ENCODE measurements around the gene DPP10.

The DPP10 gene

GRCh38 chr2:115609978-115610377 is 1167.5 kb downstream of the DPP10 start:
- DNase-seq: no peak

- DNase-seq: no peak
Measured at GRCh38 chr2:115610888-115611287, 1168.4 kb downstream of the DPP10 start.

- no peak for DNase-seq
Measured at GRCh38 chr2:115624332-115624731, 1181.9 kb downstream of the DPP10 start.

GRCh38 chr2:115634578-115634977 is 1192.1 kb downstream of the DPP10 start:
- no peak for DNase-seq

- no peak for DNase-seq
Measured at GRCh38 chr2:115635430-115635829, 1193.0 kb downstream of the DPP10 start.

GRCh38 chr2:115649731-115650130 is 1207.3 kb downstream of the DPP10 start:
- DNase-seq: no peak

- no peak for DNase-seq
Measured at GRCh38 chr2:115650827-115651226, 1208.4 kb downstream of the DPP10 start.

GRCh38 chr2:115652652-115653051 is 1210.2 kb downstream of the DPP10 start:
- no peak for DNase-seq

- no peak for DNase-seq
Measured at GRCh38 chr2:115654362-115654761, 1211.9 kb downstream of the DPP10 start.

GRCh38 chr2:115678129-115678528 is 1235.7 kb downstream of the DPP10 start:
- no peak for DNase-seq

- DNase-seq: no peak
Measured at GRCh38 chr2:115684345-115684744, 1241.9 kb downstream of the DPP10 start.

GRCh38 chr2:115691409-115691808 is 1249.0 kb downstream of the DPP10 start:
- no peak for DNase-seq

- no peak for DNase-seq
Measured at GRCh38 chr2:115694651-115695050, 1252.2 kb downstream of the DPP10 start.

GRCh38 chr2:115733190-115733775 is 1290.8 kb downstream of the DPP10 start:
- DNase-seq: no peak

GRCh38 chr2:115738111-115738510 is 1295.7 kb downstream of the DPP10 start:
- DNase-seq: no peak

- DNase-seq: no peak
Measured at GRCh38 chr2:115739574-115739973, 1297.1 kb downstream of the DPP10 start.

- no peak for DNase-seq
Measured at GRCh38 chr2:115746151-115746550, 1303.7 kb downstream of the DPP10 start.

- no peak for DNase-seq
Measured at GRCh38 chr2:115757286-115757685, 1314.8 kb downstream of the DPP10 start.

GRCh38 chr2:115763601-115764000 is 1321.2 kb downstream of the DPP10 start:
- no peak for DNase-seq

- DNase-seq: no peak
Measured at GRCh38 chr2:115771516-115771915, 1329.1 kb downstream of the DPP10 start.

- no peak for DNase-seq
Measured at GRCh38 chr2:115774361-115774760, 1331.9 kb downstream of the DPP10 start.

GRCh38 chr2:115779085-115779632 is 1336.7 kb downstream of the DPP10 start:
- DNase-seq: no peak

- DNase-seq: no peak
Measured at GRCh38 chr2:115782286-115782685, 1339.8 kb downstream of the DPP10 start.

GRCh38 chr2:115796078-115796477 is 1353.6 kb downstream of the DPP10 start:
- no peak for DNase-seq

GRCh38 chr2:115807276-115807675 is 1364.8 kb downstream of the DPP10 start:
- no peak for DNase-seq
